Right lung (tissue), 5 donors: ENCODE data around the gene DOK4. TPM values are rescaled to one million over a fixed set of nuclear protein-coding genes. Genes with fewer than 3 reads are reported as not detected.
"Not testable (repeated sequence)": the region's sequence is repeated elsewhere in the genome, so short reads cannot be mapped to it uniquely, and the experiment has no call there.

Experiments
- DNase-seq, 2 donors: peaks; one replicate each; pipeline ENCODE4 v3.0.0-alpha.2; 2013
- polyA plus RNA-seq, 5 donors: library from polyadenylated mRNA; unstranded; fragments of 120-200 nt; gene quantifications; one replicate each; pipeline versions ENCODE4 v1.2.1 to v1.2.3, GENCODE V29; 2013; ENCODE audit warnings: inconsistent platforms in 1 of 5, low replicate concordance in 1 of 5; ENCODE audit not compliant: insufficient read length in 5 of 5, insufficient read depth in 1 of 5

The DOK4 gene
- polyA plus RNA-seq, 5 donors: 26.4 to 36.5 (median 30.7) TPM

DNA sequence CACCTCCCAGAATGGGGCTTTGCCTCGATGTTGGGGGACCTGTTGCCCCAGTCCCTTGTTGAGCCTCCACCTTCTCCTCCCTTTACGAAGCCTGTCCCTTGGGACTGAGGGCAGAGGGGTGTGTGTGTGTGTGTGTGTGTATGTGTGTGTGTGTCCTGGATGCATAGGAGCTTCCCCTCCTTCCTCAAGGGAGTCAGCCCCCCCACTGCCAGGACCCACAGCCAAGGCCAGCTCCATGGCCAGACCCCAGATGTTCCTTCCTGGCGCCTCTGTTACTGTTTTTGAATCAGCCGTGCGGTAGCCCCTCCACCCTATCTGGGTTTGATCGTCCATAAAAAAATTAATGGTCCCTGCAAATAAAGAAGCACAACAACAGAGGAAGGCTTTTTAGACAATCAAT, 17.7 kb upstream of the DOK4 start:
- DNase-seq: no peak

DNA sequence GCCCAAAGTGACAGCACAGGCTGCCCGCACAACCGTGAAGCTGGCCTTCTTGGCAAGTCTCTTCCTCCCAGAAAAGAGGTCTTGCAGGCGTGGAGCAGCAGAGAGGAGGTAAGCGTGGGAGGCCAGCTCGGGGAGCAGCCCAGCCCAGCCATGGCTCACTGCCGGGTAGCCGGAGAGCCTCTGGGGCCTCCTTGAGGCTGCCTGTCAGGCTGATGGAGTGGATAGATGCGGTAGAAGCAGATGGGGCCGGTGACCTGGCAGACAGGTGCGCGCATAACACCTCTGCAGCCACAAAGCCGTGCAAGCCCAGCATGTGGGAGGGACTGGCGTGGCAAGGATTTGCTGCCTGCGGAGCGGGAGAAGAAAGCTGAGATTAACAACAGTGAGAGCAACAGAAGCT, 17.1 kb upstream of the DOK4 start:
- no peak for DNase-seq

DNA sequence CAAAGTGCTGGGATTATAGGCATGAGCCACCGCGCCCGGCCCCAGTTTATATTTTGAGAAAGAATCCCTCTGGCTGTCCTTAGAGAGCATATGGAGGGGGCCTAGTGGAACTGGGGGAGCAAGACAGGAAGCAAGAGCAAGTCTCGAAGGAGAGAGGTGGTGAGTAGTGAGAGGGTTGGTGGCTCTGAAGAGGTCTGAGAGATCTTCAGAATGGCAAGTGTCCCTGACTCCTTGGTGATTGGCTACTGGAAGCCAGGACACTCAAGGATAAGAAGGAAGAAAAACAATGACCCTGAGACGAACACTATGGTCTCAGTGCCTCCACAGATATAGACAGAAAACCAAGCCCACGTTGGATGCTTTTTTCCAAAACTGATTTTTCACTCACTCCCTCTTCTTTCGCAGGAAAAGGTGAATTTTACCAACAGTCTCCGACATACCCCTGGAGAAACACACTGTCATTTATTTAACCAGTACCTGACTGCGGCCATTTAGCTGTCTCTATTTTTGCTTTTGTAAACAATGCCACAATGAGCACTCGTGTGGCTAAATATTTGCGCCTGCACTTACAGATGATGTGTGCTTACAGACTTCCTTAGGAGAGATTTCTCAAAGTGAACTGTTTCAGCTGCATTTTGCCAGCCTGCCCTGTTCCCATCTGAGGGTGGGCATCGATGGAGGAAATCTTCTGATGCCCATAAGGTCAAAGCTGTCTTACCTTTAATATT, 15.9 kb upstream of the DOK4 start:
- no peak for DNase-seq

DNA sequence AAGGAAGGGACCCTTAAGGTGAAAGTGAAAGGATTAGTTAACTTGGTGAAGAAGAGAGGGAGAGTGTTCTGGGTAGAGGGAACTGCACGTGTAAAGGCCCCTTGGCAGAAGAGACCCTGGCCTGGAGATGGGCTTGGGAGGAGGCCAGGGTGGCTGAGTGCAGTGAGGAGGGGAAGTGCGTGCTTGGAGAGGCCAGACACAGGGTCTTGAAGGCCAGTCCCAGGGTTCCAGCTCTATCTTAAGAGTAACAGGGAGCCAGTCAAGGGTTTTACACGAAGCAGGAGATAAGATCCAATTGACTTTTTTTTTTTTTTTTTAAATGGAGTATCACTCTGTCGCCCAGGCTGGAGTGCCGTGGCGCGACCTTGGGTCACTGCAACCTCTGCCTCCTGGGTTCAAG, 15.2 kb upstream of the DOK4 start:
- no peak for DNase-seq

DNA sequence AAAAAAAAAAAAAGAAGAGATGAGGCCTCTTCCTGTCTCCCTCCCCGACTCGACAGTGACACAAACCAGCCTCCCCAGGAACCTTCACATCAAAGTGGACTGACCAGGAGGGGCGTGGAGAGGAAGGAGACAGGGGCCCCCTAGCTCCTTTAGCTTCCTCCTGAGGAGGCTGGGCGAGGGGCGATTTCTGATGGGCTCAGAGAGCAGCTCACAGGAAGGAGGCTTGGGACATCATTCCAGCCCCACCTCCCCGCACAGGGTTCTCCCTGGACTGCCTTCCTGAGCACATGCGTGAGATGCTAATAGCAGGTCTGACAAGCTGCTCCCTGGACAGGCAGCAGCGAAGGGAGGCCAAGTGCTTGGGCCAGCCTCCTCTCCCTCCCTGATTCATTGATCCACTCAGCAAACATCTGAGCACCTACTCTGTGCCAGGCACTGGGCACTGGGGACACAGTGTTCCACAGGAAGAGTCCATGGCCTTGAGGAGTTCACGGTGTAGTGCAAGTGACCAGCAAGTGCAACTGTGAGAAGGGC, 14.4 kb upstream of the DOK4 start:
- DNase-seq: no peak

DNA sequence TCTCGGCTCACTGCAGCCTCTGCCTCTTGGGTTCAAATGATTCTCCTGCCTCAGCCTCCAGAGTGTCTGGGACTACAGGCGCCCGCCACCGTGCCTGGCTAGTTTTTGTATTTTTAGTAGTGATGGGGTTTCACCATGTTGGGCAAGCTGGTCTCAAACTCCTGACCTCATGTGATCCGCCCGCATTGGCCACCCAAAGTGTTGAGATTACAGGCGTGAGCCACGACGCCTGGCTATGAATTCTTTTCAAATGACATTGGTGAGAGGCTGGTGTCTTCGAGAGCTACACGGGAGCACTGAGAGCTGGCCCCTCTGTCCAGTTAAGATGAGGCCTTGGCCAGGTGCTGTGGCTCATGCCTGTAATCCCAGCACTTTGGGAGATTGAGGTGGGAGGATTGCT, 13.6 kb upstream of the DOK4 start:
- DNase-seq: not testable (repeated sequence)

DNA sequence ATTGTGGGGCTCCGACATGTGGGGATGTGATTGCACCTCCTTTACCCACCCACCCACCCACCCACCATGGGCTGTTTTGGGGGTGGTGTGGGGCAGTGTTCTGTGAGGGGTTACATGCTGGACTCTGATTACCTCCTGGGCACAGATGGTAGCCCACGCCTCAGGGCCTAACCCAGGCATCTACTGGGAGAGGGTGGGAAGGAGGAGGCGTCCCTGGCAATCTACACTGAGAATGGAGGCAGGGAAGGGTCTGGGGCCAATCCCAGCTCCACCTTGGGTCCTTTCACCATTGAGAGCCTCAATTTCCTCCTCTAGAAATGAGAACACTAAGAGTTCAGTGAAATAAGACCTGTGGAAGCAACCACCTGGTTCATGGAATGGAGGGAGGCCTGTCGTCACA, 11.7 kb upstream of the DOK4 start:
- DNase-seq: no peak

DNA sequence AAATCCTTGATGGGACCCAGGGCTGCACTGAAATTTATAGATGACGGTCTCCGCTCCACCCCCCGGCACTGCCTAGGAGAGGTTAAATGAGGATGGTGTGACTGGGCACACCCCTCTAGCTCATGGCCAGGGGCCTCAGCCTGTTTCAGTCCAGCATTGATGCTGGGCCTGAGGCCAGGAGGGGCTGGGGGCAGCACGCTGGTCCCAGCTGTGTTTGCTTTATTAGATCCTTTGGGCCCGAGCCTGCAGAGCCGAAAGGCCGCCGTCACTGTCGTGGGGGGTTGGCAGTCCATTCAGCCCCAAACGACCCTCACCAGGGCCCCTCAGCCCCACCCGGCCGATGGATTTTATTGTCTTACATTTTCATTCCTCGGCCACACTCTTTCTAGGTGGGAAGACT, 10.8 kb upstream of the DOK4 start:
- no peak for DNase-seq

DNA sequence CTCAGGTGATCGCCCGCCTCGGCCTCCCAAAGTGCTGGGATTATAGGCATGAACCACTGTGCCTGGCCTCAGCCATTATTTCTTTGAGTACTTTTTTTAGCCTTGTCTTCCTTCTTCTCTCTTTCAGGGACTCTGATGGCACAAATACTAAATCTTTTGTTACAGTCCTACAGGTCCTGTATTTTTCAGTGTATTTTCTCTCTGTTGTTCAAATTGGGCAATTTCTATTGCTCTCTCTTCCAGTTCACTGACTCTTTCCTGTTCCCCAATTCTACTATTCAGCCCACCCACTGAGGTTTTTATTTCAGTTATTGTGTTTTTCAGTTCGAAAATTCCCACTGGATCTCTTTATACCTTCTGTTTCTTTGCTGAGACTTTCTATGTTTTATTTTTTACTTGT, 7.5 kb upstream of the DOK4 start:
- DNase-seq: no peak

DNA sequence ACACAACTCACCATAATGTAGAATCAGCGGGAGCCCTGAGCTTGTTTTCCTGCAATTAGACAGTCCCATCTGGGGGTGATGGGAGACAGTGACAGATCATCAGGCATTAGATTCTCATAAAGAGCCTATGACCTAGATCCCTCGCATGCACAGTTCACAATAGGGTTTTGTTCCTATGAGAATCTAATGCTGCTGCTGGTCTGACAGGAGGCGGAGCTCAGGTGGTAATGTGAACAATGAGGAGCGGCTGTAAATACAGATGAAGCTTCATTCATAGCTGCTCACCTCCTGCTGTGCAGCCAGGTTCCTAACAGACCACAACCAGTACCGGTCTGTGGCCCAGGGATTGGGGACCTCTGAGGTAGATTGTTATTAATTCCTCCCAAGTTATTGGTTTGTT, 2.9 kb upstream of the DOK4 start:
- no peak for DNase-seq

DNA sequence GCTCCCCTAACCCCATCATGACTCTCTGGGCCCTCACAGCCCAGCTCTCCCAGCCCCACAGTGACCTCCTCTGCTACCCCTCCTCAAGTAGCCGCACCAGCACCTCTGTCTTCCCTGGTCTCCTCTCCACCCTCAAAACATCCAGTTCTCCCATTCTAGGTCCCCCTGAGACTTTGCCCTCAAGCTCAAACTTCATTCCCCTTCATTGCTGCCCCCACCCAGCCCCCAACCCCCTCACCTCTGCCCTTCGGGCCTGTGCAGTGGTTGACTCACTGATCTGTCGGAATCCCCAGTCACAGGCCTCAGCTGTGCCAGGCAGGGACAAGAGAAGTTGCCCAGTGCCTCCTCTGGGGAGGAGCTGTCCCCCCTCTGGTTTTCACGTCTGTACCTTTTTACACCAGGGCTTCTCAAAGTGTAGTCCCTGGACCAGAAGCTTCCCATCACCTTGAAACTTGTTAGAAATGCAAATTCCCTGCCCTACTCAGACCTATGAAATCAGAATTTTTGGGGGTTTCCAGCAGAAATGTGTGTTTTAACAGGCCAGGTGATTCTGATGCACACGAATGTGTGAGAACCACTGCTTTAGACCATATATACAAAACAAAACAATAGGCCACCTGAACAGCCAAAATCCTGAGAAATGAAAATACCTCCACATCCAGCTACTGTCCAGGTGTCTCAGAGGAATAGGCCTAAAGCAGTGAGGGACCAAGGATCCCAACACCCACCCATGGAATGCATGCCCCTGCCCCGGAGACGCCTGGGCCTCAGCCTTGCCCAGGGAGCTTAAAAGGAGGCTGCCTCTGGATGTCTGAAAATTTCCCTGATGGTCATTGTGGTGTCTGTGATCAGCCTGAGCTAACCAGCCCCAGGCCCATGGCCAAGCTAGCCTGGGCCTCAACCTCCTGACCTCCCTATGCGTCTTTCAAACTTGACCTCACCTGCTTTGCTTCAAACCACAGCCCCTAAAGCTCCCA, 853 bp upstream of the DOK4 start:
- no peak for DNase-seq

DNA sequence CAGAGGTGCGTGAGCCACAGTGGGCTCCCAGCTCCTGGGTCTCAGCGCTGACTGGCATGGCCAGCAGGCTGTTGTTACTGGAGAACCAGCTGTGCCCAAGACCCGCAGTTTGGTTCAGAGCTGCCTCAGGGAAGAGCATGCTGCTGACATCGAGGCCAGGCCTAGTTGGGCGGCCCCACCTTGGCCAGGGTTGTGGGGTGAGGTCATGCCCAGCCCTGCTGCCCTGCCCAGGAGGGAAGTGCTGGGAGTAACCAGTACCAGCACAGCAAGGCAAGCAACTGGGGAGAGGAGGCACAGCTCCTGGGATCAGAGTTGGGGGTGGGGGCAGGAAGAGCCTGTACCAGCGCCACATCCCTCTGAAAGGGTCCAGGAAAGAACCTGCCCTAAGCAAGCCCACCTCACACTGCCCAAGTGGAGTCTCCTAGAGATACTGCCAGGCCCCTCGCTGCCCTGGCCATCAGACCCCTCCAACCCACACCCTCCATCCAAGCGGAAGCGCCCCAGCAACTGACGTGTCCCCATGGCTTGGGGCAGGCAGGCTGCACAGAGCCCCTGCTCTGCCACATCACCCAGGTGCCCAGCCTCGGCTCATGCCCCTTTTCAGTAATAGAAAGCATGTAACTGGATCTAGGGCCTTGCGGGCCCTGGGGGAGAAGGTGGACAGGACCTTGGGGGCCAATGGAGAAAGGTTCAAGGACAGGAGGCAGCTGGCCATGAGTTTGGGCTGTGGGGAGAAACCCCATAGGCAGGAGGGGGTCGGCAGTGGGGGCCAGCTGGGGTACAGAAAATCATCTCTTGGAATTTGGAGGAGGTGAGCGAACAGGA, 990 bp downstream of the DOK4 start:
- no peak for DNase-seq

DNA sequence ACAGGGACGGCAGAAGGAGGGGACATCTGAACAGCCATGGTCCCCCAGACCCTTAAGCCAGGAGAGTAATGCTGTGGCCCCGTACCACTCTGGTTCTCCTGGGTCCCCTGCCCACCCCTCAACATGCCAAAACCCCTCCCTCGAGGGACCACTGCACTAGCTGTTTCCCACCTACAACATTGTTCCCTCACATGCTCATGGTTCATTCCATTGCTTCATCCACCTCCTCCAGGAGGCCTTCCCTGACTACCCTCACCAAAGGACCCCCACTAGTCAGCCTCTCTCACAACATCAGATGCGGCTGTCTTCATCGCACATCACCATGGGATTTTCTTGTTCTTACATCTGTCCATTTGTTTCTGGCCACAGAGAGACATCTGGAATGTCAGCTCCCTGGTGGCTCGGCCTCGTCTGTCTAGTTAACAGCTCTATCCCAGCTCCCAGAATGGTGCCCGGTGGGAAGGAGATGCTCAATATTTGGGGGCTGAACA, 1.7 kb downstream of the DOK4 start:
- no peak for DNase-seq

DNA sequence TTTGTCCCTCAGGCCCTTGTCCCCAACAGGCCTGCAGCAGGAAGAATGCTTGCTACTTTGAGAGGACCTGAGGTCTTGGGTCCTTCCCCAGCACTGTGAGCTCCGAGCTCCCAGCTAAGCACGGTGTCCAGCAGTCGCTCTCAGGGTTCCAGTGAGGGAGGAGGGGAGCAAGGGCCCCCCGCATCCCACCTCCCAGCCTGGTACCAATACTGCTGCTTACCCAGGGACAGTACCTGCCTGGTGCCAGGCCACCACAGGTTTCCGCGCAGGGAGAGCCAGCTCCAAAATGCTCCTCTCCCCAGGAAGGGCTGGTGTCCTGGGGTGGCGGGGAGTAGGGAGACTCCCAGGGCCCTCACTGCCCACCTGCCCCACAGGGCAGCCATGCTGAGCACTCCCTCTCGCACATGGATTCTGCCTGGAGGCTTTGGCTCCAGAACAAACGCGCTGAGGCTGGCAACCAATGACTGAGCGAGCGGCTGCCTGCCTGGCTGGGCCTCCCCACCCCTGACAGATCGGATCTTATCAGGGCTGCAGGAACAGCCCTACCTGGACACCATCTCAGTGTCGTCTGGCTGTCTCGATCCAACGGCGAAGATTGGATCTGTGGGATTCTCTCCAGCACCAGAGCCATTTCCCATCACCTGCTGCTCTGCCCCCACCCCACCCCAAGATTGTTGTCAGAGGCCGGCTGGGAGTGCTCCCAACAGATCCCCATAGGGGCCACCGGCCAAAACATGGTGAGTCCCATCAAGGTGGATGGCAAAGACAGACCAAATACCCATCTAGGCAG, 2.4 kb downstream of the DOK4 start:
- no peak for DNase-seq

DNA sequence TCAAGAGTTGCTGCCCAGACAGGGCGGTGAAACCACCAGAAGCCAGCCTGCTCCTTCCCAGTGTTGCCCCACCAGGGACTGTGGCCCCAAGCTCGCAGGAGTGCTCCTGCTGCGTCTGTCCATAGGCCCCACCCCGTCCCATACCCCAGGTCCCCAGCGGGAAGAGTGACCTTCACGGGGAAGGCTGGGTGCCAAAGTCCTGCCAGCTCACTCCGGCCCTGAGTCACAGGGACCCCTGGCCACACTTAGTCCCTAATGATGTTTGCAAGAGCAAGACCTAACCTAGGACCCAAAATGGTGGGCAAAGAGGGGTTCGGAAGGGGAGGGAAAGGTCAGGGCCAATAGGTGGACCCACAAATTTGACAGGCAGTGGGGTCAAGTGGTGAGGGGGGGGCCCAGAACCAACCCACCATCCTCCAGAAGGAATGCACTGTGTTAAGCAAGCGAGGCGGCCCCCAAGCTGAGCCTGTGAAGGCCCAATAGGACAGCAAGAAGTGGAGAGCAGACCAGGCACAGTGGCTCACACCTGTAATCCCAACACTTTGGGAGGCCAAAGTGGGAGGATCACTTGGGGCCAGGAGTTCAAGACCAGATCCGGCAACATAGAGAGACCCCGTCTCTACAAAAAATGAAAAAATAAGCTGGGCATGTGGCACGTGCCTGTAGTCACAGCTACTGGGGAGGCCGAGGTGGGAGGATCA, 3.3 kb downstream of the DOK4 start:
- no peak for DNase-seq

DNA sequence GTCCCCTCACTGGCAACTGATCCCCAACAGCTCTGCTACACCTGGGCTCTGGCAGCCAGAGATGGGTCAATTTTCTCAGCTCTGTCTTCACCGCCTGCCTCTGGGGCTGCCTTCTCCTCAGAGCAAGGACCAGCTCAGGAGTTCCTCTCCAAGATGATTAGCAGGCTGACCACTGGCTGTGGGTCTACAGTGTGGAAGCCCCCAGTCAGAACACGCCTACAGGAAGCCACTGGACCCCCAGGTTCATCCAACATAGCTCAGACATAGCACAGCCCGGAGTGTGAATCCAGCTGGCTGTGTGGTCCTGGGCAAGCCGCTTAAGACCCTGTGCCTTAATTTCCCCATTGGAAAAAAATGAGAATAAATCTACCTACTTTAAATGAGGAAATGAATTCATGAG, 4.9 kb downstream of the DOK4 start:
- DNase-seq: no peak

DNA sequence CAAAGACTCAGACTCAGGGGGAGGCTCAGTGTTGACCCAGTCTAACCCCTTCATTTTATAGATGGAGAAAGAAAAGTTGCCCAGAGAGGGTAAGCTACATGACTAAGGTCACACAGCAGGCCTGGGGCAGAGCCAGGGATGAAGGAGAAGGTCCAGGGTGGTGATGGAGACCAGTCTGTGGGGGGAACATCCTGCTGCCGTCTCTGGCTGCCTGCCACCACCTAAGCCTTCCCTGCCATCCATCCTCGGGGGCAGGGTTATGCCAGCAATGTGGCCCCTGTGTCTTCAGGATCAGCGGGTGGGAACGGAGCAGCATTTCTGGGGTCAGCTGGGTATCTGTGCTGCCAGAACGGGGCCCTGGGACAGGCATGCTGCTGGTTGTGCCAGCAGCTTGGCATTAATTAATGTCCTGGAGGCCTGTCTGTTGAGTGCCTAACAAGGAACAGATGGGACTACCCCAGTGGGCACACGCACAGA, 5.5 kb downstream of the DOK4 start:
- no peak for DNase-seq

DNA sequence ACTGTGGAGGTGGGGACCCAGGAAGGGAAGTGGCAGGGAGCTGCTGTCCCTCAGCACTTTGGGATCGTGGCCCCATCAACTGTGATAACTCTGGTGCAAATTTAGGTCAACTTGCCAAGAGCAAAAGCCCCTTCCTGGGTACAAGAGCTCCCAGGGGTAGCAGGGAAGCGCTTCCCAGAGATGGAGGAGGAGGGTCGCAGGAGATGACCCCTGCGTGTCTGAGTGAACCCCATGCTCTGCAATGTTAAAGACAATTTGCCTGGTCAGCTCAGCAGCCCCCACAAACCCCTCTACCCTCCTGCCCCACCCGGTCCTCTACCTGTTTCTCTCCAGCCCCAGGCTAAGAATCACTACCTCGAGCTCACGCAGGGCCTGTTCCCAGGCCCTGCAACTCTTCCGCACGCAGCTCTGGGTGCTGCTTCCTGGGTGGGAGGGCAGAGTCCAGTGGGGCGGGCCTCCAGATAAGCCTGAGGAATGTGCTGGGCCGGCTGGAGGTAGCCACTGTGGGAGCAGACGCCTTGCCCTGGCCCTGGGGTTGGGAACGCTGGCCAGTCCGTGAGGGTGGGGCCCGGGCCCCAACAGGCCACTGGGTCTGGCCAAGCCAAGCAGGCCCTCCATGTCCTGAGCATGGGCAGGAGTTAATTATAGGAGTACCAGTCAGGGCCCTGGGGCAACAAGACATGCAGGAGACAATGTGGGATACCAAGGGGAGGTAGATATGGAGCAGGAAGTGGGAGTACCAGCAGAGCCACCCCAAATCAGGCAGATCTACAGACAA, 6.1 kb downstream of the DOK4 start:
- no peak for DNase-seq
